A549 treated with RU486 at 1 μM for 4 hours (cell line): ENCODE results near the gene BIK. TPM values are rescaled to one million over a fixed set of nuclear protein-coding genes. Genes with fewer than 3 reads are reported as not detected.

ENCODE experiments used
- total RNA-seq: library from RNA; stranded (reverse); fragments of 200-300 nt; extraction: Qiagen RNA extraction; gene quantifications from 5 replicates; pipeline ENCODE4 v1.2.3, GENCODE V29; 2022; ENCODE audit warnings: low read depth

The BIK gene, protein sequence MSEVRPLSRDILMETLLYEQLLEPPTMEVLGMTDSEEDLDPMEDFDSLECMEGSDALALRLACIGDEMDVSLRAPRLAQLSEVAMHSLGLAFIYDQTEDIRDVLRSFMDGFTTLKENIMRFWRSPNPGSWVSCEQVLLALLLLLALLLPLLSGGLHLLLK
- total RNA-seq = 0.79 to 1.9 TPM (median 1.3 TPM) in 5 replicates

DNA sequence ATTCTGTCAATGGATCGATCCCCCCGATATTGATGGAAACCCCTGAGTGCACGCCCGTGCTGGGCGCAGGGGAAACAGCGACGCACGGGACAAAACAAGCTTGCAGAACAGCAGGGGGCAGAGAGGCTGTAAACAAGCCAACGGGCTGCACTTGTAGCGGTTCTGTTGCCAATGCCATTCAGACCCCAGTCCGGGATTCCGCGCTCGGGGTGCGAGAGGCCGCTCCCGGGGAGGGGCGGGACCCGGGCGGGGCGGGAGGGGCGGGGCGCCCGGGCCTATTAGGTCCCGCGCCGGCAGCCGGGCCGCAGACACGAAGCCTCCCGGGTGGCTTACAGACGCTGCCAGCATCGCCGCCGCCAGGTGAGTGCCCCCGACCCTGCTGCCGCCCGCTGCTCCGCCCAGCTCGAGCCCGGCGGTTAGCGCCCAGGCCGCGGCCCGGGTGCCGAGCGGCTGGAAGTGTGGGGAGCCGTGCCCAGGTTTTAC, at the start of gene BIK:
Gene BIK, plus strand, starts transcription at position 307 of the 483 bp plus-strand sequence. CDS start 13,273 bp downstream, outside the sequence.

GRCh38 chr22:43088984-43089717, 21.4 kb upstream of the BIK start, which contains the start of gene TTLL1:
Gene TTLL1 (minus strand): TSS chr22:43089391. CDS start chr22:43075586, 13,805 bp downstream.

GRCh38 chr22:43142880-43143562, 32.5 kb downstream of the BIK start, which contains the start of gene MCAT:
Gene MCAT (minus strand): TSS chr22:43143398. CDS start chr22:43143348, 50 bp downstream.

GRCh38 chr22:43151251-43152002, 40.9 kb downstream of the BIK start, which contains the start of gene TSPO:
Gene TSPO (plus strand): TSS chr22:43151559. CDS start chr22:43159239, 7,680 bp downstream.

Other genes with a start within 250 kb of the BIK start
- gene PACSIN2, start 95.6 kb upstream of the BIK start, total RNA-seq = 62.4 to 74.3 TPM (median 72.7 TPM) in 5 replicates
- gene TTLL1, start 21.4 kb upstream of the BIK start, total RNA-seq = 1.9 to 2.6 TPM (median 2.2 TPM) in 5 replicates
- 17.9 to 28.6 TPM (median 26.1 TPM) in 5 replicates for gene MCAT, start 32.6 kb downstream of the BIK start, total RNA-seq
- gene TSPO, start 40.8 kb downstream of the BIK start, total RNA-seq = 131 to 235 TPM (median 179 TPM) in 5 replicates
- 17.5 to 22.3 TPM (median 19.8 TPM) in 5 replicates for gene TTLL12, start 76.4 kb downstream of the BIK start, total RNA-seq
- 0.05 to 0.31 TPM (median 0.12 TPM) in 5 replicates for gene SCUBE1, start 232.6 kb downstream of the BIK start, total RNA-seq